Measurements from ENCODE around the gene ENO1. TPM values are rescaled to one million over a fixed set of nuclear protein-coding genes. Genes with fewer than 3 reads are reported as not detected.

The ENO1 gene
- total and polyA plus RNA-seq, 2 of the 8 experiments (the other 6 are each of a cell fraction or from before 2014, with no cell fraction given) = 1,763 to 2,117 TPM

DNA sequence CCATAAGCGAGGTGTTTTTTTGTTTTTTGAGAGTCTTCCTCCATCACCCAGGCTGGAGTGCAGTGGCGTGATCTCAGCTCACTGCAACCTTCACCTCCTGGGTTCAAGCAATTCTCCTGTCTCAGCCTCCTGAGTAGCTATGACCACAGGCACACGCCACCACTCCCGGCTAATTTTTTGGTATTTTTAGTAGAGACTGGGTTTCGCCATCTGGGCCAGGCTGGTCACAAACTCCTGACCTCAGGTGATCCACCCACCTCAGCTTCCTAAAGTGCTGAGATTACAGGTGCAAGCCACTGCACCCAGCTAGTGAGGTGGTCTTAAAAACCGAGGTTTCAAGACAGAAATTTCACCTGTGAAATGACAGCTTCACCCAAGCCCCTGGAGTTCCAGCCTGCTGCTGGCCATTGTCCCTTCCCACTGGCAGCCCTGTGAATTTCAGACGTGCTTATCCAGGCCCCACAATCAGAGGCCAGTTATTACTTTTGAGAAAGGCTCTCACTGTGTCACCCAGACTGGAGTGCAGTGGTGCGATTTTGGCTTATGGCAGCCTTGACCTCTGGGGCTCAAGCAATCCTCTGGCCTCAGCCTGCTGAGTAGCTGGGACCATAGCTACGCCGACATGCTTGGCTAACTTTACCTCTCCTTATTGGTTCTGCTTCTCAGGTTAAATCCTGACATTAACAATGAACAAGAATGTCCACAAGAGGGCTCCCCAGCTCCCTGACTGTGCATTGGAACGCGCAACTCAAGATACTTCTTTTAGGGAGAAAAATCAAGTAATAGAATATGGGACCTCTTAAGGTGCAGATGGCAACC is 19.4 kb downstream of the ENO1 start (continued):
- TF ChIP-seq, protein P1, sequence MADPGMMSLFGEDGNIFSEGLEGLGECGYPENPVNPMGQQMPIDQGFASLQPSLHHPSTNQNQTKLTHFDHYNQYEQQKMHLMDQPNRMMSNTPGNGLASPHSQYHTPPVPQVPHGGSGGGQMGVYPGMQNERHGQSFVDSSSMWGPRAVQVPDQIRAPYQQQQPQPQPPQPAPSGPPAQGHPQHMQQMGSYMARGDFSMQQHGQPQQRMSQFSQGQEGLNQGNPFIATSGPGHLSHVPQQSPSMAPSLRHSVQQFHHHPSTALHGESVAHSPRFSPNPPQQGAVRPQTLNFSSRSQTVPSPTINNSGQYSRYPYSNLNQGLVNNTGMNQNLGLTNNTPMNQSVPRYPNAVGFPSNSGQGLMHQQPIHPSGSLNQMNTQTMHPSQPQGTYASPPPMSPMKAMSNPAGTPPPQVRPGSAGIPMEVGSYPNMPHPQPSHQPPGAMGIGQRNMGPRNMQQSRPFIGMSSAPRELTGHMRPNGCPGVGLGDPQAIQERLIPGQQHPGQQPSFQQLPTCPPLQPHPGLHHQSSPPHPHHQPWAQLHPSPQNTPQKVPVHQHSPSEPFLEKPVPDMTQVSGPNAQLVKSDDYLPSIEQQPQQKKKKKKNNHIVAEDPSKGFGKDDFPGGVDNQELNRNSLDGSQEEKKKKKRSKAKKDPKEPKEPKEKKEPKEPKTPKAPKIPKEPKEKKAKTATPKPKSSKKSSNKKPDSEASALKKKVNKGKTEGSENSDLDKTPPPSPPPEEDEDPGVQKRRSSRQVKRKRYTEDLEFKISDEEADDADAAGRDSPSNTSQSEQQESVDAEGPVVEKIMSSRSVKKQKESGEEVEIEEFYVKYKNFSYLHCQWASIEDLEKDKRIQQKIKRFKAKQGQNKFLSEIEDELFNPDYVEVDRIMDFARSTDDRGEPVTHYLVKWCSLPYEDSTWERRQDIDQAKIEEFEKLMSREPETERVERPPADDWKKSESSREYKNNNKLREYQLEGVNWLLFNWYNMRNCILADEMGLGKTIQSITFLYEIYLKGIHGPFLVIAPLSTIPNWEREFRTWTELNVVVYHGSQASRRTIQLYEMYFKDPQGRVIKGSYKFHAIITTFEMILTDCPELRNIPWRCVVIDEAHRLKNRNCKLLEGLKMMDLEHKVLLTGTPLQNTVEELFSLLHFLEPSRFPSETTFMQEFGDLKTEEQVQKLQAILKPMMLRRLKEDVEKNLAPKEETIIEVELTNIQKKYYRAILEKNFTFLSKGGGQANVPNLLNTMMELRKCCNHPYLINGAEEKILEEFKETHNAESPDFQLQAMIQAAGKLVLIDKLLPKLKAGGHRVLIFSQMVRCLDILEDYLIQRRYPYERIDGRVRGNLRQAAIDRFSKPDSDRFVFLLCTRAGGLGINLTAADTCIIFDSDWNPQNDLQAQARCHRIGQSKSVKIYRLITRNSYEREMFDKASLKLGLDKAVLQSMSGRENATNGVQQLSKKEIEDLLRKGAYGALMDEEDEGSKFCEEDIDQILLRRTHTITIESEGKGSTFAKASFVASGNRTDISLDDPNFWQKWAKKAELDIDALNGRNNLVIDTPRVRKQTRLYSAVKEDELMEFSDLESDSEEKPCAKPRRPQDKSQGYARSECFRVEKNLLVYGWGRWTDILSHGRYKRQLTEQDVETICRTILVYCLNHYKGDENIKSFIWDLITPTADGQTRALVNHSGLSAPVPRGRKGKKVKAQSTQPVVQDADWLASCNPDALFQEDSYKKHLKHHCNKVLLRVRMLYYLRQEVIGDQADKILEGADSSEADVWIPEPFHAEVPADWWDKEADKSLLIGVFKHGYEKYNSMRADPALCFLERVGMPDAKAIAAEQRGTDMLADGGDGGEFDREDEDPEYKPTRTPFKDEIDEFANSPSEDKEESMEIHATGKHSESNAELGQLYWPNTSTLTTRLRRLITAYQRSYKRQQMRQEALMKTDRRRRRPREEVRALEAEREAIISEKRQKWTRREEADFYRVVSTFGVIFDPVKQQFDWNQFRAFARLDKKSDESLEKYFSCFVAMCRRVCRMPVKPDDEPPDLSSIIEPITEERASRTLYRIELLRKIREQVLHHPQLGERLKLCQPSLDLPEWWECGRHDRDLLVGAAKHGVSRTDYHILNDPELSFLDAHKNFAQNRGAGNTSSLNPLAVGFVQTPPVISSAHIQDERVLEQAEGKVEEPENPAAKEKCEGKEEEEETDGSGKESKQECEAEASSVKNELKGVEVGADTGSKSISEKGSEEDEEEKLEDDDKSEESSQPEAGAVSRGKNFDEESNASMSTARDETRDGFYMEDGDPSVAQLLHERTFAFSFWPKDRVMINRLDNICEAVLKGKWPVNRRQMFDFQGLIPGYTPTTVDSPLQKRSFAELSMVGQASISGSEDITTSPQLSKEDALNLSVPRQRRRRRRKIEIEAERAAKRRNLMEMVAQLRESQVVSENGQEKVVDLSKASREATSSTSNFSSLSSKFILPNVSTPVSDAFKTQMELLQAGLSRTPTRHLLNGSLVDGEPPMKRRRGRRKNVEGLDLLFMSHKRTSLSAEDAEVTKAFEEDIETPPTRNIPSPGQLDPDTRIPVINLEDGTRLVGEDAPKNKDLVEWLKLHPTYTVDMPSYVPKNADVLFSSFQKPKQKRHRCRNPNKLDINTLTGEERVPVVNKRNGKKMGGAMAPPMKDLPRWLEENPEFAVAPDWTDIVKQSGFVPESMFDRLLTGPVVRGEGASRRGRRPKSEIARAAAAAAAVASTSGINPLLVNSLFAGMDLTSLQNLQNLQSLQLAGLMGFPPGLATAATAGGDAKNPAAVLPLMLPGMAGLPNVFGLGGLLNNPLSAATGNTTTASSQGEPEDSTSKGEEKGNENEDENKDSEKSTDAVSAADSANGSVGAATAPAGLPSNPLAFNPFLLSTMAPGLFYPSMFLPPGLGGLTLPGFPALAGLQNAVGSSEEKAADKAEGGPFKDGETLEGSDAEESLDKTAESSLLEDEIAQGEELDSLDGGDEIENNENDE (IDR thresholded peaks at IDR 0.05; ENCODE audit: insufficient replicate concordance, low read length) = no peak
- TF ChIP-seq SIX5 (IDR thresholded peaks at IDR 0.05; ENCODE audit: low read depth, low read length) (no peak), POLR2A (IDR thresholded peaks at IDR 0.05; ENCODE audit: control extremely low read depth in 1 of 2, low read depth in 2 of 2, low read length in 2 of 2) (peak; percentile 23 to 31; a peak in 2 of 3 replicates), SAP30 (IDR thresholded peaks at IDR 0.05; ENCODE audit: insufficient read depth, insufficient replicate concordance, low read length) (no peak), POLR2AphosphoS5 (IDR thresholded peaks at IDR 0.05; ENCODE audit: low read depth, low read length) (peak; percentile 76; the same call in 1 of the 2 replicates)

All from H1 (cell line).